H1 (cell line): Measurements from ENCODE around the gene RPTOR. TPM values are rescaled to one million over a fixed set of nuclear protein-coding genes. Genes with fewer than 3 reads are reported as not detected.
A peak's percentile ranks its signal among the peaks of the same experiment; 100 is the strongest.

Experiments used
- CTCF ChIA-PET: fragments of 300-600 bp; sonication (Branson Sonifier 250); formaldehyde crosslinking; loops from one replicate; lab custom pipeline; 2021; ENCODE audit not compliant: partially characterized antibody; lab: Charles Lee
- POLR2A ChIA-PET: fragments of 300-600 bp; sonication (Branson Sonifier 250); formaldehyde crosslinking; loops from one replicate; lab custom pipeline; 2021; ENCODE audit warnings: inconsistent platforms; ENCODE audit not compliant: partially characterized antibody; lab: Charles Lee
- DNase-seq, 2 experiments: peaks; one replicate each; pipeline versions ENCODE4 v3.0.0 to v3.0.0-alpha.2; 2010 to 2022; ENCODE audit warnings: low spot score in 2 of 2, low read depth in 1 of 2, mixed read lengths in 1 of 2
- FAIRE-seq: peaks from 2 replicates; lab custom pipeline; 2011; peaks lifted over from hg19 to GRCh38; lab: Jason Lieb, UNC
- H2AFZ ChIP-seq: 2 replicates; pipeline ENCODE4 v1.8.1; 2012; ENCODE audit warnings: low read length, inconsistent platforms
- H2AK5ac ChIP-seq: 2 replicates; pipeline ENCODE4 v1.6.1; 2013; ENCODE audit warnings: low read depth, low read length
- H2BK120ac ChIP-seq: replicated peaks from 2 replicates; pipeline ENCODE3; 2013; ENCODE audit warnings: low read depth, low read length, inconsistent platforms
- H2BK12ac ChIP-seq: 2 replicates; pipeline ENCODE4 v1.6.1; 2013; ENCODE audit warnings: low read depth, low read length
- H2BK15ac ChIP-seq: 2 replicates; pipeline ENCODE4 v1.6.1; 2013; ENCODE audit warnings: low read length
- H2BK20ac ChIP-seq: 2 replicates; pipeline ENCODE4 v1.6.1; 2013; ENCODE audit warnings: low read length
- H2BK5ac ChIP-seq: 2 replicates; pipeline ENCODE4 v1.6.1; 2013; ENCODE audit warnings: low read depth, low read length
- H3K14ac ChIP-seq: 2 replicates; pipeline ENCODE4 v1.6.1; 2013; ENCODE audit warnings: inconsistent platforms; ENCODE audit not compliant: insufficient read length
- H3K18ac ChIP-seq: 2 replicates; pipeline ENCODE4 v1.6.1; 2013; ENCODE audit warnings: low read length; ENCODE audit errors: extremely low read depth
- H3K23ac ChIP-seq: 2 replicates; pipeline ENCODE4 v1.6.1; 2013; ENCODE audit warnings: inconsistent platforms; ENCODE audit not compliant: insufficient read length
- H3K23me2 ChIP-seq: 2 replicates; pipeline ENCODE4 v1.6.1; 2013; ENCODE audit warnings: low read depth, low read length
- H3K27ac ChIP-seq: 2 replicates; pipeline ENCODE4 v1.6.1; 2011; ENCODE audit warnings: low read depth, low read length, inconsistent platforms
- H3K27me3 ChIP-seq, 4 experiments: replicated peaks in 1 of 4; 1 replicate in 1 of 4; 2 replicates in 3 of 4; pipeline versions ENCODE4 v1.6.1 to v1.8.1; 2011 to 2013; ENCODE audit warnings: low read length in 3 of 4, mild to moderate bottlenecking in 3 of 4, inconsistent platforms in 2 of 4, mixed read lengths in 2 of 4, moderate library complexity in 1 of 4; ENCODE audit not compliant: control insufficient read depth in 3 of 4, insufficient read depth in 3 of 4; ENCODE audit errors: extremely low read depth in 1 of 4
- H3K36me3 ChIP-seq, 4 experiments: 2 replicates each; pipeline versions ENCODE4 v1.6.1 to v1.8.1; 2011 to 2013; ENCODE audit warnings: mild to moderate bottlenecking in 4 of 4, low read length in 3 of 4, moderate library complexity in 2 of 4, control low read depth in 1 of 4, inconsistent platforms in 1 of 4; ENCODE audit not compliant: insufficient read depth in 4 of 4, control insufficient read depth in 2 of 4
- H3K4ac ChIP-seq: replicated peaks from 2 replicates; pipeline ENCODE3; 2013; ENCODE audit warnings: low read length, low read depth, mixed read lengths, inconsistent platforms; ENCODE audit not compliant: insufficient read length
- H3K4me1 ChIP-seq, 4 experiments: replicated peaks in 1 of 4; 1 replicate in 1 of 4; 2 replicates in 3 of 4; pipeline versions ENCODE4 v1.6.1 to v1.8.1; 2011 to 2013; ENCODE audit warnings: low read length in 3 of 4, inconsistent platforms in 2 of 4, mixed read lengths in 1 of 4; ENCODE audit not compliant: insufficient read depth in 4 of 4, control insufficient read depth in 3 of 4
- H3K4me2 ChIP-seq, 2 experiments: 2 replicates each; pipeline versions ENCODE4 v1.6.1 to v1.8.1; 2011 to 2013; ENCODE audit warnings: low read depth in 2 of 2, low read length in 2 of 2, control low read depth in 1 of 2, inconsistent platforms in 1 of 2, mild to moderate bottlenecking in 1 of 2; ENCODE audit not compliant: insufficient read depth in 1 of 2
- H3K4me3 ChIP-seq, 4 experiments: fragments of 200-600, 300-600 bp in 1 of 4; sonication (generic), shearing (Covaris generic), sonication (Bioruptor Twin) in 1 of 4; 2 replicates each; pipeline versions ENCODE4 v1.5.1 to v1.8.1; 2011 to 2016; ENCODE audit warnings: low read length in 4 of 4, low read depth in 3 of 4, control low read depth in 2 of 4, inconsistent platforms in 2 of 4, mild to moderate bottlenecking in 2 of 4, mixed read lengths in 1 of 4, moderate library complexity in 1 of 4; ENCODE audit not compliant: insufficient read depth in 2 of 4; ENCODE audit errors: extremely low read depth in 1 of 4
- H3K56ac ChIP-seq: replicated peaks from 2 replicates; pipeline ENCODE3; 2013; ENCODE audit warnings: low read depth, mild to moderate bottlenecking, mixed read lengths, low read length, inconsistent platforms; ENCODE audit not compliant: insufficient read length
- H3K79me1 ChIP-seq: 2 replicates; pipeline ENCODE4 v1.6.1; 2013; ENCODE audit warnings: low read depth, low read length, control low read depth
- H3K79me2 ChIP-seq, 2 experiments: 2 replicates each; pipeline versions ENCODE4 v1.6.1 to v1.8.1; 2012 to 2013; ENCODE audit warnings: low read length in 2 of 2, mild to moderate bottlenecking in 2 of 2, inconsistent platforms in 1 of 2; ENCODE audit not compliant: insufficient read depth in 2 of 2, control insufficient read depth in 1 of 2
- H3K9ac ChIP-seq, 4 experiments: replicated peaks in 1 of 4; 1 replicate in 1 of 4; 2 replicates in 3 of 4; pipeline versions ENCODE4 v1.6.1 to v1.8.1; 2011 to 2013; ENCODE audit warnings: low read depth in 3 of 4, low read length in 3 of 4, control low read depth in 2 of 4, mild to moderate bottlenecking in 2 of 4, moderate library complexity in 2 of 4, inconsistent platforms in 1 of 4; ENCODE audit errors: extremely low read depth in 1 of 4
- H3K9me3 ChIP-seq, 2 experiments: 2 replicates each; pipeline versions ENCODE4 v1.6.1 to v1.8.1; 2012 to 2013; ENCODE audit warnings: mild to moderate bottlenecking in 2 of 2, moderate library complexity in 2 of 2, control low read depth in 1 of 2, inconsistent platforms in 1 of 2, low read depth in 1 of 2, low read length in 1 of 2, mixed read lengths in 1 of 2; ENCODE audit not compliant: insufficient read depth in 2 of 2
- H4K20me1 ChIP-seq, 2 experiments: replicated peaks in 1 of 2; 2 replicates each; pipeline versions ENCODE3 to v1.8.1; 2011 to 2013; ENCODE audit warnings: inconsistent platforms in 2 of 2, low read length in 2 of 2, mild to moderate bottlenecking in 1 of 2; ENCODE audit not compliant: insufficient read depth in 2 of 2, control insufficient read depth in 1 of 2
- H4K5ac ChIP-seq: 2 replicates; pipeline ENCODE4 v1.6.1; 2013; ENCODE audit warnings: low read length, low read depth, mixed read lengths, inconsistent platforms; ENCODE audit not compliant: insufficient read length
- H4K8ac ChIP-seq: 2 replicates; pipeline ENCODE4 v1.8.0; 2013; ENCODE audit warnings: mild to moderate bottlenecking, moderate library complexity, low read length, inconsistent platforms; ENCODE audit not compliant: insufficient read depth; ENCODE audit errors: extremely low read depth
- H4K91ac ChIP-seq: replicated peaks from 2 replicates; pipeline ENCODE3; 2013; ENCODE audit warnings: low read length, mixed read lengths, inconsistent platforms; ENCODE audit not compliant: insufficient read length
- ATF2 ChIP-seq: IDR thresholded peaks from 2 replicates; pipeline ENCODE4 v1.6.1; 2012; ENCODE audit warnings: low read length, inconsistent platforms
- ATF3 ChIP-seq: IDR thresholded peaks from 2 replicates; pipeline ENCODE4 v1.6.1; 2011; ENCODE audit warnings: low read depth, mild to moderate bottlenecking, low read length; ENCODE audit not compliant: insufficient read depth
- CBX5 ChIP-seq: fragments of 300-800, 300-1000 bp; sonication (generic); IDR thresholded peaks from 2 replicates; pipeline ENCODE4 v1.7.1; 2016; ENCODE audit warnings: antibody characterized with exemption, low read length, low read depth
- CBX8 ChIP-seq: fragments of 300-800, 300-1000 bp; sonication (generic); IDR thresholded peaks from 2 replicates; pipeline ENCODE4 v1.7.1; 2016; ENCODE audit warnings: low read depth, low read length, borderline replicate concordance
- E2F6 ChIP-seq: IDR thresholded peaks from 2 replicates; pipeline ENCODE4 v1.6.1; 2012; ENCODE audit warnings: inconsistent platforms
- HDAC2 ChIP-seq, 2 experiments: fragments of 300-600 bp in 1 of 2; sonication (generic) in 1 of 2; IDR thresholded peaks; 2 replicates each; pipeline ENCODE4 v1.6.1; 2011 to 2012; ENCODE audit warnings: low read depth in 2 of 2, low read length in 2 of 2, mild to moderate bottlenecking in 2 of 2, moderate library complexity in 2 of 2, borderline replicate concordance in 1 of 2, inconsistent platforms in 1 of 2
- KDM4A ChIP-seq: IDR thresholded peaks from one replicate; pipeline ENCODE4 v1.7.1; 2012; ENCODE audit warnings: low read depth, mild to moderate bottlenecking, moderate library complexity, low read length, inconsistent platforms; ENCODE audit not compliant: severe bottlenecking
- POU5F1 ChIP-seq: IDR thresholded peaks from 2 replicates; pipeline ENCODE4 v1.6.1; 2011; ENCODE audit warnings: low read depth, mild to moderate bottlenecking, low read length, moderate library complexity
- YY1 ChIP-seq: IDR thresholded peaks from 2 replicates; pipeline ENCODE4 v1.6.1; 2011; ENCODE audit warnings: low read depth, mild to moderate bottlenecking, low read length
- WGBS, 2 experiments: shearing (Covaris generic) in 1 of 2; methylation state at CpG; one replicate each; pipeline versions ENCODE4 v1.1.6 to v1.1.7; 2013 to 2015; ENCODE audit warnings: low lambda C conversion rate in 2 of 2, mixed read lengths in 2 of 2, inconsistent platforms in 1 of 2, low coverage in 1 of 2, missing lambda C conversion rate in 1 of 2; ENCODE audit not compliant: insufficient replicate concordance in 2 of 2, insufficient coverage in 1 of 2, insufficient read length in 1 of 2; ENCODE audit errors: extremely low coverage in 1 of 2, missing lambda C conversion rate in 1 of 2; 5-methylcytosine and 5-hydroxymethylcytosine counted together
- polyA plus RNA-seq, 7 experiments: library from polyadenylated mRNA; depleted of rRNA in 3 of 7; stranded (reverse) in 5 of 7; unstranded in 2 of 7; fragments of >200 nt in 5 of 7; fragments of 200-250 nt in 2 of 7; gene quantifications; 1 replicate in 5 of 7; 2 replicates in 1 of 7; 4 replicates in 1 of 7; pipeline versions ENCODE4 v1.2.1 to v1.2.3, GENCODE V29; 2011 to 2013; ENCODE audit warnings: missing spikeins in 2 of 7, mixed read lengths in 2 of 7
- total RNA-seq: library from RNA; stranded (reverse); fragmentation: NEBNext Ultra II Directional; extraction: Animal tissue kit (Norgen Biotek cat#: 25700); gene quantifications from 2 replicates; pipeline ENCODE4 v1.2.1, GENCODE V29; 2021

RPTOR gene
- total and polyA plus RNA-seq, 2 of the 8 experiments (the other 6 are each of a cell fraction or from before 2014, with no cell fraction given), result 6.9 to 28.7 TPM

GRCh38 chr17:80986816-80987475, 442.3 kb downstream of the RPTOR start:
- POLR2A ChIA-PET, result no interaction called here
- Histone ChIP-seq H2BK120ac (no peak overlapping the region), H3K79me2 (no peaks in the 10 kb centered on the region), H3K4me2 (no peak overlapping the region), H3K27ac (no peak overlapping the region), H4K91ac (no peak overlapping the region), H4K20me1 (no peaks in the 10 kb centered on the region), H3K23me2 (no peaks in the 10 kb centered on the region; the same call in 1 of the 2 replicates), H3K79me1 (no peaks in the 10 kb centered on the region), H2BK20ac (no peak overlapping the region), H3K27me3 (peaks cover 0 to 7% (median 2%) of the 10 kb centered on the region in 4 experiments; a peak in 5 of 7 replicates), H2AFZ (no peak overlapping the region), H2BK5ac (no peak overlapping the region), H2AK5ac (peak overlapping the region; percentile 39; the same call in 1 of the 2 replicates), H2BK15ac (no peak overlapping the region), H4K8ac (no peak overlapping the region), H3K18ac (no peak overlapping the region), H3K14ac (no peak overlapping the region), H3K9ac (no peak overlapping the region), H4K5ac (no peak overlapping the region), H3K9me3 (no peaks in the 10 kb centered on the region), H3K4ac (no peak overlapping the region), H3K56ac (no peak overlapping the region), H2BK12ac (no peak overlapping the region), H3K4me3 (no peak overlapping the region), H3K23ac (no peak overlapping the region), H3K36me3 (no peaks in the 10 kb centered on the region), H3K4me1 (peaks cover 0 to 5% (median 1%) of the 10 kb centered on the region in 4 experiments; a peak in 4 of 7 replicates)
- WGBS, 2 experiments, result 91% methylated on average over 18 of the region's 18 CpGs; no CpG with 5 or more reads in 1 of the 2 experiments
- CTCF ChIA-PET, result interaction anchor here (0.8 to 1.7 kb wide), 7 partner anchors 9 to 506 kb away, joined by 3 to 6 read pairs (median 3); no protein-coding TSS in a partner anchor
- DNase-seq, result no peak
- FAIRE-seq, result no peak
- TF ChIP-seq HDAC2 (IDR thresholded peaks at IDR 0.05; ENCODE audit: borderline replicate concordance in 1 of 2, low read depth in 2 of 2, low read length in 2 of 2) (no peak), E2F6 (no peak), ATF3 (no peak), CBX5 (no peak), KDM4A (no peak), CBX8 (no peak), YY1 (no peak), ATF2 (no peak), POU5F1 (no peak)
